ENCODE results near the gene C7orf33.

DNA sequence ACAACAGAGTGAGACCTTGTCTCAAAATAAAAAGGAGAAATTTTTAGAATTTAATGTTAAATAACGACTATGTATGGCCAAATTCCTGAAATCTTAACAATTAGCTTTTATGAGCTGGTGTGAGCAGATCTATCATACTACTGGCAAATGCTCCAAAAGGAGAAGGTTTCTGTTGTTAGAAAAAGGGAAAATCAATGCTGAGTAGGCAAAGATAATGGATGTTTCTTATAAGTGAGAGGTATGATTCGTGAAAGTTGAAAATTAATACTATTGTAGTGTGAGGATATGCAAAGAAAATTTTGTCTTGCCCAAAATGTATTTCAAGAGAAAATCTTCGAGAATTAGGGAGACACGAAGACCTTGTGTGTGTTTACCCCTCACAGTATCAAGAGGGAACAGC is 67.4 kb downstream of the C7orf33 start:
- TF ChIP-seq, protein P1, sequence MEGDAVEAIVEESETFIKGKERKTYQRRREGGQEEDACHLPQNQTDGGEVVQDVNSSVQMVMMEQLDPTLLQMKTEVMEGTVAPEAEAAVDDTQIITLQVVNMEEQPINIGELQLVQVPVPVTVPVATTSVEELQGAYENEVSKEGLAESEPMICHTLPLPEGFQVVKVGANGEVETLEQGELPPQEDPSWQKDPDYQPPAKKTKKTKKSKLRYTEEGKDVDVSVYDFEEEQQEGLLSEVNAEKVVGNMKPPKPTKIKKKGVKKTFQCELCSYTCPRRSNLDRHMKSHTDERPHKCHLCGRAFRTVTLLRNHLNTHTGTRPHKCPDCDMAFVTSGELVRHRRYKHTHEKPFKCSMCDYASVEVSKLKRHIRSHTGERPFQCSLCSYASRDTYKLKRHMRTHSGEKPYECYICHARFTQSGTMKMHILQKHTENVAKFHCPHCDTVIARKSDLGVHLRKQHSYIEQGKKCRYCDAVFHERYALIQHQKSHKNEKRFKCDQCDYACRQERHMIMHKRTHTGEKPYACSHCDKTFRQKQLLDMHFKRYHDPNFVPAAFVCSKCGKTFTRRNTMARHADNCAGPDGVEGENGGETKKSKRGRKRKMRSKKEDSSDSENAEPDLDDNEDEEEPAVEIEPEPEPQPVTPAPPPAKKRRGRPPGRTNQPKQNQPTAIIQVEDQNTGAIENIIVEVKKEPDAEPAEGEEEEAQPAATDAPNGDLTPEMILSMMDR (IDR thresholded peaks at IDR 0.05; ENCODE audit: low read length) = no peak
- no peak for TF ChIP-seq EZH2 (IDR thresholded peaks at IDR 0.05; ENCODE audit: borderline replicate concordance, low read length)
